Upper lobe of left lung (tissue), 6 donors: ENCODE data around the gene ZFR. TPM values are rescaled to one million over a fixed set of nuclear protein-coding genes. Genes with fewer than 3 reads are reported as not detected.

Experiments used
- ATAC-seq, 2 donors: fragments of 200-7000 bp; cut with Tn5 transposase; one replicate each; pipeline ENCODE4 v1.9.1; 2022; ENCODE audit warnings: mild to moderate bottlenecking in 2 of 2, moderate library complexity in 2 of 2; ENCODE audit not compliant: low FRiP score in 2 of 2
- DNase-seq, 2 donors: peaks; one replicate each; pipeline ENCODE4 v3.0.0-alpha.2; 2019 to 2020
- H3K27ac ChIP-seq, 4 donors: fragments of 200-600 bp; sonication (generic); one replicate each; pipeline ENCODE4 v1.5.1; 2016 to 2019
- H3K27me3 ChIP-seq, 4 donors: fragments of 200-600 bp; sonication (generic); one replicate each; pipeline ENCODE4 v1.5.1; 2017 to 2019
- H3K36me3 ChIP-seq, 4 donors: fragments of 200-600 bp; sonication (generic); one replicate each; pipeline ENCODE4 v1.5.1; 2016 to 2019
- H3K4me1 ChIP-seq, 4 donors: fragments of 200-600 bp; sonication (generic); one replicate each; pipeline ENCODE4 v1.5.1; 2018 to 2019
- H3K4me3 ChIP-seq, 4 donors: fragments of 200-600 bp; sonication (generic); one replicate each; pipeline ENCODE4 v1.5.1; 2017 to 2019; ENCODE audit warnings: mild to moderate bottlenecking in 2 of 4, moderate library complexity in 1 of 4
- H3K9me3 ChIP-seq, 4 donors: fragments of 200-600 bp; sonication (generic); one replicate each; pipeline ENCODE4 v1.5.1; 2018 to 2019
- CTCF ChIP-seq, 6 experiments: fragments of 450-650 bp in 4 of 6; fragments of 200-600 bp in 2 of 6; sonication (generic) in 2 of 6; IDR thresholded peaks; one replicate each; pipeline ENCODE4 v1.5.1; 2016 to 2019; ENCODE audit warnings: antibody characterized with exemption in 6 of 6
- EP300 ChIP-seq, 4 donors: sonication (generic); formaldehyde crosslinking; IDR thresholded peaks; one replicate each; pipeline ENCODE4 v1.5.1; 2017; ENCODE audit warnings: antibody characterized with exemption in 4 of 4, control low read depth in 2 of 4
- POLR2A ChIP-seq, 4 donors: fragments of 450-650 bp; IDR thresholded peaks; one replicate each; pipeline ENCODE4 v1.5.1; 2016 to 2017; ENCODE audit warnings: antibody characterized with exemption in 4 of 4, mild to moderate bottlenecking in 2 of 4
- POLR2AphosphoS5 ChIP-seq, 2 donors: sonication (generic); formaldehyde crosslinking; IDR thresholded peaks; one replicate each; pipeline ENCODE4 v1.5.1; 2017; ENCODE audit warnings: antibody characterized with exemption in 2 of 2
- WGBS, 2 donors: methylation state at CpG; one replicate each; pipeline ENCODE4 v1.1.5; 2017 to 2018; 5-methylcytosine and 5-hydroxymethylcytosine counted together
- total RNA-seq, 6 donors: library from RNA; depleted of rRNA in 4 of 6; stranded (reverse); fragments of >200 nt in 4 of 6; gene quantifications; one replicate each; pipeline versions ENCODE4 v1.1.0 to v1.2.1, GENCODE V29; 2016 to 2021
- donor health status: DM: no; HTN: no; CAD: no; lungs with moderate emphysema.
- donor health status: DM: no; HTN: yes; CAD: no; lungs with severe emphysema.

ZFR gene
- total RNA-seq, 6 donors from 2014 or later = 33.8 to 85.1 (median 50.2) TPM

- no peak overlapping the region for H3K27ac ChIP-seq
- DNase-seq = no peak
These were observed 17.0 kb upstream of the ZFR start for GRCh38 chr5:32461441-32462120.

GRCh38 chr5:32460702-32461101 lies 16.2 kb upstream of the ZFR start:
- Histone ChIP-seq H3K9me3 (no peaks in the 10 kb centered on the region), H3K4me1 (no peaks in the 10 kb centered on the region), H3K36me3 (no peaks in the 10 kb centered on the region), H3K27me3 (no peaks in the 10 kb centered on the region), H3K4me3 (no peak overlapping the region), H3K27ac (no peak overlapping the region)
- no peak for TF ChIP-seq POLR2AphosphoS5 (IDR thresholded peaks at IDR 0.05)
- TF ChIP-seq EP300 (IDR thresholded peaks at IDR 0.05) = no peak
- TF ChIP-seq POLR2A (IDR thresholded peaks at IDR 0.05) = no peak
- no peak for TF ChIP-seq CTCF (IDR thresholded peaks at IDR 0.05)
- ATAC-seq (no peak), DNase-seq (no peak)
- WGBS, 2 donors = 94% methylated on average over 2 of the region's 2 CpGs

More at GRCh38 chr5:32461441-32462120, 17.0 kb upstream of the ZFR start:
- WGBS, 2 donors = 87 to 92% methylated on average over 6 of the region's 6 CpGs
- H3K4me1 ChIP-seq = no peaks in the 10 kb centered on the region
- no peak overlapping the region for H3K4me3 ChIP-seq
- H3K27me3 ChIP-seq = no peaks in the 10 kb centered on the region
- ATAC-seq = no peak
- no peaks in the 10 kb centered on the region for H3K9me3 ChIP-seq
- TF ChIP-seq POLR2AphosphoS5 (IDR thresholded peaks at IDR 0.05) (no peak), EP300 (IDR thresholded peaks at IDR 0.05) (no peak), POLR2A (IDR thresholded peaks at IDR 0.05) (no peak), CTCF (IDR thresholded peaks at IDR 0.05) (no peak)
- H3K36me3 ChIP-seq = no peaks in the 10 kb centered on the region

GRCh38 chr5:32458880-32459495 lies 14.4 kb upstream of the ZFR start:
- no peak overlapping the region for H3K4me3 ChIP-seq
- WGBS, 2 donors = 89 to 91% methylated on average over 5 of the region's 5 CpGs
- H3K27me3 ChIP-seq = no peaks in the 10 kb centered on the region
- no peak for DNase-seq
- H3K9me3 ChIP-seq = no peaks in the 10 kb centered on the region
- no peaks in the 10 kb centered on the region for H3K36me3 ChIP-seq
- no peak for TF ChIP-seq EP300 (IDR thresholded peaks at IDR 0.05)
- no peak overlapping the region for H3K27ac ChIP-seq
- ATAC-seq = no peak
- no peaks in the 10 kb centered on the region for H3K4me1 ChIP-seq

GRCh38 chr5:32455311-32455710 lies 10.8 kb upstream of the ZFR start:
- no peak for ATAC-seq
- 91 to 93% methylated on average over 6 of the region's 6 CpGs for WGBS, 2 donors

GRCh38 chr5:32454821-32455220 lies 10.3 kb upstream of the ZFR start:
- no peak for DNase-seq
- Histone ChIP-seq H3K9me3 (no peaks in the 10 kb centered on the region), H3K27me3 (no peaks in the 10 kb centered on the region), H3K36me3 (no peaks in the 10 kb centered on the region), H3K4me1 (no peaks in the 10 kb centered on the region), H3K27ac (no peak overlapping the region), H3K4me3 (no peak overlapping the region)
- no peak for TF ChIP-seq POLR2A (IDR thresholded peaks at IDR 0.05)
- TF ChIP-seq EP300 (IDR thresholded peaks at IDR 0.05) = no peak
- no peak for TF ChIP-seq POLR2AphosphoS5 (IDR thresholded peaks at IDR 0.05)
- no peak for TF ChIP-seq CTCF (IDR thresholded peaks at IDR 0.05)
- ATAC-seq = no peak
- WGBS, 2 donors = 93 to 96% methylated on average over 5 of the region's 5 CpGs

More at GRCh38 chr5:32455311-32455710, 10.8 kb upstream of the ZFR start:
- no peaks in the 10 kb centered on the region for H3K36me3 ChIP-seq
- H3K9me3 ChIP-seq = no peaks in the 10 kb centered on the region
- no peak overlapping the region for H3K27ac ChIP-seq
- no peak for DNase-seq
- TF ChIP-seq EP300 (IDR thresholded peaks at IDR 0.05) (no peak), POLR2AphosphoS5 (IDR thresholded peaks at IDR 0.05) (no peak), CTCF (IDR thresholded peaks at IDR 0.05) (no peak), POLR2A (IDR thresholded peaks at IDR 0.05) (no peak)
- no peaks in the 10 kb centered on the region for H3K27me3 ChIP-seq
- H3K4me1 ChIP-seq = no peaks in the 10 kb centered on the region
- H3K4me3 ChIP-seq = no peak overlapping the region
